Measurements from ENCODE around the gene PARD6G.

DNA sequence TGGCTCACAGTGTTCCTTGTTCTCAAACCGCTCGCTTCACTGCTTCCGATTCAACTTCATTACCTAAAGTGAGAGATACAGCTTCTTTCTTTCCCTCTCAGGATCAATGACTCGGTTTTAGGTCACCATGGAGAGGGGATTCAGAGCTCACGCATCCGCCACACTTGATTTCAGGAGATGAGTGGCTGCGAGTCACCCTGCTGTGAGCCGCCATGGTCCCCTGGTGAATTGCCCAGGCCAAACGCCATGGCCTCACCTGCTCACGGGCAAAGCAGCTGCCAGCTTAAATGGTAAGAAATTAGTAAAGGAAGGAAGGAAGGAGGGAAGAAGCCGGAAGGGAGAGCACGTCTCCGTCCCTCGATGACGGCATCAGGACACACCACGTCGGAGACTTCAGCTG lies 77.7 kb downstream of the PARD6G start:
- TF ChIP-seq CTCF (IDR thresholded peaks at IDR 0.05) (no peak), POLR2A (IDR thresholded peaks at IDR 0.05) (no peak)
